IMR-90 (cell line): ENCODE measurements around the gene ARHGEF39. TPM values are rescaled to one million over a fixed set of nuclear protein-coding genes. Genes with fewer than 3 reads are reported as not detected.

ENCODE experiments used
- ATAC-seq: fragments of 200-7000 bp; cut with Tn5 transposase; 2 replicates; pipeline ENCODE4 v1.9.1; 2020; ENCODE audit warnings: low read depth, mild to moderate bottlenecking, moderate library complexity
- BruUV-seq: library from RNA; stranded (reverse); fragments of 400-500 nt; replicated peaks from 2 replicates; lab custom pipeline; 2021; lab: Mats Ljungman, UMichigan
- CTCF ChIA-PET: fragments of 300-600 bp; formaldehyde crosslinking; extraction: SDS; loops from one replicate; lab custom pipeline; 2021; ENCODE audit warnings: antibody characterized with exemption; lab: Yijun Ruan, JAX
- POLR2A ChIA-PET: fragments of 300-600 bp; sonication (Branson Sonifier 250); formaldehyde crosslinking; loops from one replicate; lab custom pipeline; 2022; ENCODE audit warnings: antibody characterized with exemption; ENCODE audit not compliant: unreplicated experiment; lab: Charles Lee
- DNase-seq: peaks from one replicate; pipeline ENCODE4 v3.0.0; 2013
- H2AFZ ChIP-seq: replicated peaks from 2 replicates; pipeline ENCODE3; 2013; ENCODE audit warnings: low read length, mild to moderate bottlenecking; ENCODE audit not compliant: poor library complexity
- H2AK5ac ChIP-seq: 2 replicates; pipeline ENCODE4 v1.6.1; 2013; ENCODE audit warnings: low read depth, low read length, inconsistent platforms
- H2AK9ac ChIP-seq: replicated peaks from 2 replicates; pipeline ENCODE3; 2013; ENCODE audit warnings: mild to moderate bottlenecking, low read depth, low read length, moderate library complexity; ENCODE audit not compliant: poor library complexity
- H2BK120ac ChIP-seq: 2 replicates; pipeline ENCODE4 v1.6.1; 2013; ENCODE audit warnings: low read depth, low read length, inconsistent platforms
- H2BK15ac ChIP-seq: 3 replicates; pipeline ENCODE4 v1.6.1; 2013; ENCODE audit warnings: low read depth, low read length, inconsistent platforms
- H2BK20ac ChIP-seq: 2 replicates; pipeline ENCODE4 v1.6.1; 2013; ENCODE audit warnings: low read depth, mild to moderate bottlenecking, inconsistent platforms, low read length, moderate library complexity
- H2BK5ac ChIP-seq: 2 replicates; pipeline ENCODE4 v1.6.1; 2013; ENCODE audit warnings: mild to moderate bottlenecking, low read depth, low read length, inconsistent platforms; ENCODE audit not compliant: poor library complexity, severe bottlenecking
- H3K14ac ChIP-seq: replicated peaks from 2 replicates; pipeline ENCODE4 v1.6.1; 2013; ENCODE audit warnings: low read depth, low read length, inconsistent platforms
- H3K18ac ChIP-seq: 2 replicates; pipeline ENCODE4 v1.6.1; 2013; ENCODE audit warnings: low read depth, low read length, control low read depth
- H3K23ac ChIP-seq: 2 replicates; pipeline ENCODE4 v1.6.1; 2013; ENCODE audit warnings: low read depth, low read length, inconsistent platforms
- H3K27ac ChIP-seq: 2 replicates; pipeline ENCODE4 v1.5.1; 2013; ENCODE audit warnings: mild to moderate bottlenecking, control low read depth, low read length; ENCODE audit not compliant: insufficient read depth
- H3K27me3 ChIP-seq: 2 replicates; pipeline ENCODE4 v1.6.1; 2013; ENCODE audit warnings: low read length; ENCODE audit not compliant: control insufficient read depth, insufficient read depth
- H3K36me3 ChIP-seq: 2 replicates; pipeline ENCODE4 v1.6.1; 2013; ENCODE audit warnings: low read length, mixed read lengths; ENCODE audit not compliant: control insufficient read depth, insufficient read depth
- H3K4ac ChIP-seq: 2 replicates; pipeline ENCODE4 v1.6.1; 2013; ENCODE audit warnings: low read depth, low read length, inconsistent platforms
- H3K4me1 ChIP-seq: 2 replicates; pipeline ENCODE4 v1.6.1; 2013; ENCODE audit warnings: low read length, mixed read lengths; ENCODE audit not compliant: control insufficient read depth, insufficient read depth
- H3K4me2 ChIP-seq: 2 replicates; pipeline ENCODE4 v1.6.1; 2013; ENCODE audit warnings: low read depth, mild to moderate bottlenecking, control low read depth, low read length, moderate library complexity
- H3K4me3 ChIP-seq: 2 replicates; pipeline ENCODE4 v1.5.1; 2013; ENCODE audit warnings: low read depth, mild to moderate bottlenecking, control low read depth, low read length, moderate library complexity; ENCODE audit not compliant: insufficient read depth
- H3K56ac ChIP-seq: 2 replicates; pipeline ENCODE4 v1.6.1; 2013; ENCODE audit warnings: low read length, inconsistent platforms; ENCODE audit not compliant: insufficient read depth; ENCODE audit errors: extremely low read depth
- H3K79me1 ChIP-seq, 2 experiments: 2 replicates each; pipeline ENCODE4 v1.6.1; 2013; ENCODE audit warnings: low read length in 2 of 2, inconsistent platforms in 1 of 2, low read depth in 1 of 2
- H3K9ac ChIP-seq: 2 replicates; pipeline ENCODE4 v1.6.1; 2013; ENCODE audit warnings: low read depth, low read length, control low read depth
- H3K9me1 ChIP-seq: 2 replicates; pipeline ENCODE4 v1.6.1; 2013; ENCODE audit warnings: low read length, inconsistent platforms; ENCODE audit not compliant: insufficient read depth
- H3K9me3 ChIP-seq: 2 replicates; pipeline ENCODE4 v1.6.1; 2013; ENCODE audit warnings: low read length; ENCODE audit not compliant: control insufficient read depth, insufficient read depth
- H4K20me1 ChIP-seq: 2 replicates; pipeline ENCODE4 v1.6.1; 2013; ENCODE audit warnings: low read length, inconsistent platforms; ENCODE audit not compliant: insufficient read depth
- H4K5ac ChIP-seq: 2 replicates; pipeline ENCODE4 v1.6.1; 2013; ENCODE audit warnings: mild to moderate bottlenecking, low read depth, low read length, control low read depth
- H4K8ac ChIP-seq, 2 experiments: 2 replicates each; pipeline ENCODE4 v1.6.1; 2013; ENCODE audit warnings: low read depth in 2 of 2, low read length in 2 of 2, control low read depth in 1 of 2, inconsistent platforms in 1 of 2
- H4K91ac ChIP-seq: 2 replicates; pipeline ENCODE4 v1.6.1; 2013; ENCODE audit warnings: low read depth, low read length, inconsistent platforms; ENCODE audit not compliant: insufficient read depth
- CEBPB ChIP-seq: IDR thresholded peaks from 2 replicates; pipeline ENCODE4 v1.6.1; 2012; ENCODE audit warnings: low read depth, low read length, improper control_type of control experiment
- CTCF ChIP-seq: conservative IDR thresholded peaks from 2 replicates; pipeline ENCODE4 v1.5.1; 2012; ENCODE audit warnings: mild to moderate bottlenecking, low read depth, low read length, improper control_type of control experiment
- ELK1 ChIP-seq: fragments of 150-350 bp; IDR thresholded peaks from 2 replicates; pipeline ENCODE4 v1.6.1; 2016; ENCODE audit warnings: low read depth, mild to moderate bottlenecking, low read length, moderate library complexity, borderline replicate concordance
- FOS ChIP-seq: fragments of 150-350 bp; IDR thresholded peaks from 2 replicates; pipeline ENCODE4 v1.6.1; 2016; ENCODE audit warnings: low read depth, low read length
- MAFK ChIP-seq: IDR thresholded peaks from 2 replicates; pipeline ENCODE4 v1.6.1; 2012; ENCODE audit warnings: low read depth, low read length, improper control_type of control experiment
- MAZ ChIP-seq: IDR thresholded peaks from 2 replicates; pipeline ENCODE4 v1.6.1; 2012; ENCODE audit warnings: low read depth, mild to moderate bottlenecking, low read length, improper control_type of control experiment, moderate library complexity, borderline replicate concordance
- NFE2L2 ChIP-seq: fragments of 150-350 bp; IDR thresholded peaks from 2 replicates; pipeline ENCODE4 v1.6.1; 2016; ENCODE audit warnings: low read depth, mild to moderate bottlenecking, low read length
- RCOR1 ChIP-seq: IDR thresholded peaks from 2 replicates; pipeline ENCODE4 v1.6.1; 2012; ENCODE audit warnings: mild to moderate bottlenecking, low read length, improper control_type of control experiment; ENCODE audit not compliant: insufficient replicate concordance
- RFX5 ChIP-seq: IDR thresholded peaks from 2 replicates; pipeline ENCODE4 v1.8.0; 2012; ENCODE audit warnings: low read depth, mild to moderate bottlenecking, low read length, moderate library complexity
- WGBS, 2 experiments: methylation state at CpG; one replicate each; pipeline versions ENCODE4 v1.1.5 to v1.1.7; 2013; ENCODE audit warnings: missing lambda C conversion rate in 2 of 2; ENCODE audit not compliant: insufficient read length in 1 of 2; ENCODE audit errors: extremely low coverage in 2 of 2; 5-methylcytosine and 5-hydroxymethylcytosine counted together
- dilution Hi-C: fragments of 300-500 bp; cut with HindIII; formaldehyde crosslinking; loops from one replicate; pipeline ENCODE4 v1.14.3; 2018; ENCODE audit warnings: low sequenced_read_pairs; ENCODE audit not compliant: unreplicated experiment
- in situ Hi-C: fragments of 300-500 bp; cut with MboI; formaldehyde crosslinking; loops from 3 replicates; pipeline ENCODE4 v1.14.3; 2019; ENCODE audit warnings: low sequenced_read_pairs, inconsistent platforms, mixed read lengths
- intact Hi-C: fragments of 100-400 bp; cut with micrococcal nuclease; formaldehyde crosslinking; loops from 2 replicates; pipeline ENCODE4 v1.10.0; 2022
- polyA plus RNA-seq, 3 experiments: library from polyadenylated mRNA; depleted of rRNA; stranded (reverse); fragments of >200 nt; gene quantifications; 2 replicates each; pipeline ENCODE4 v1.2.3, GENCODE V29; 2012; ENCODE audit warnings: low replicate concordance in 1 of 3
- total RNA-seq: library from RNA; depleted of rRNA; stranded (reverse); fragments of >200 nt; gene quantifications from 2 replicates; pipeline ENCODE4 v1.2.3, GENCODE V29; 2012

ARHGEF39 gene
- total and polyA plus RNA-seq, 2 of the 4 experiments (the other 2 are of a cell fraction), result 2.5 to 2.8 TPM

- DNase-seq (peak; percentile 72), ATAC-seq (peak; percentile 68)
- H4K20me1 ChIP-seq, result no peaks in the 10 kb centered on the region
- H2BK20ac ChIP-seq, result no peak overlapping the region
- H2AFZ ChIP-seq, result no peak overlapping the region
- peaks cover 14% of the 10 kb centered on the region for H3K4me1 ChIP-seq
- ChIA-PET POLR2A (no interaction called here), CTCF (no interaction called here)
- no peak overlapping the region for H2AK9ac ChIP-seq
- no peak overlapping the region for H4K8ac ChIP-seq
- H3K4me2 ChIP-seq, result no peak overlapping the region
- no peak overlapping the region for H2BK5ac ChIP-seq
- H3K14ac ChIP-seq, result no peak overlapping the region
- no peak overlapping the region for H2BK15ac ChIP-seq
- dilution Hi-C loops, result no loop called here
- no peaks in the 10 kb centered on the region for H3K9me3 ChIP-seq
- no peaks in the 10 kb centered on the region for H3K36me3 ChIP-seq
- peaks cover 4% of the 10 kb centered on the region; the same call in 1 of the 2 replicates for H3K9me1 ChIP-seq
- H3K9ac ChIP-seq, result no peak overlapping the region
- TF ChIP-seq MAFK, result peak; percentile 96
- no peak for TF ChIP-seq RCOR1
- TF ChIP-seq FOS, result peak; percentile 60; the same call in 1 of the 2 replicates
- TF ChIP-seq RFX5, result no peak
- no peak for TF ChIP-seq MAZ
- TF ChIP-seq CTCF, result no peak
- no peak for TF ChIP-seq NFE2L2
- TF ChIP-seq ELK1, result no peak
- peak; percentile 96 for TF ChIP-seq CEBPB
- H3K4me3 ChIP-seq, result no peak overlapping the region
- WGBS, 2 experiments, result no CpG with 5 or more reads among the region's 7 CpGs
- no peak overlapping the region for H2AK5ac ChIP-seq
- no peak overlapping the region for H3K4ac ChIP-seq
- intact Hi-C loops, result loop anchor here (10.0 kb wide), 2 partner anchors 163 to 167 kb away; partner anchors contain the start of genes HINT2 and SPAG8
- no peak overlapping the region for H3K18ac ChIP-seq
- no peak overlapping the region for H3K56ac ChIP-seq
- H2BK120ac ChIP-seq, result no peak overlapping the region
- no TSS peak for BruUV-seq
- no peak overlapping the region for H4K5ac ChIP-seq
- no peak overlapping the region for H3K23ac ChIP-seq
- no peak overlapping the region for H4K91ac ChIP-seq
- no peaks in the 10 kb centered on the region for H3K79me1 ChIP-seq
- in situ Hi-C loops, result loop anchor here (10.0 kb wide), 1 partner anchor 147 kb away; no protein-coding TSS in a partner anchor
- no peak overlapping the region for H3K27ac ChIP-seq
- H3K27me3 ChIP-seq, result no peaks in the 10 kb centered on the region
These were observed 12.8 kb downstream of the ARHGEF39 start for GRCh38 chr9:35651956-35652828.
